GM12874 (cell line): Measurements from ENCODE around the gene FGFBP1.

Experiments used
- CTCF ChIP-seq: IDR thresholded peaks from 2 replicates; pipeline ENCODE4 v1.5.1; 2011; ENCODE audit warnings: low read depth, mild to moderate bottlenecking, control low read depth, low read length, moderate library complexity; ENCODE audit not compliant: insufficient read depth

The FGFBP1 gene

GRCh38 chr4:15918484-15919129, 19.9 kb downstream of the FGFBP1 start:
- TF ChIP-seq CTCF, result no peak

GRCh38 chr4:15917297-15917696, 21.2 kb downstream of the FGFBP1 start:
- TF ChIP-seq CTCF, result no peak

GRCh38 chr4:15914736-15915135, 23.8 kb downstream of the FGFBP1 start:
- no peak for TF ChIP-seq CTCF

GRCh38 chr4:15914291-15914690, 24.2 kb downstream of the FGFBP1 start:
- no peak for TF ChIP-seq CTCF

- no peak for TF ChIP-seq CTCF
Observed at GRCh38 chr4:15913631-15913970, 24.9 kb downstream of the FGFBP1 start.

GRCh38 chr4:15912961-15913630, 25.4 kb downstream of the FGFBP1 start:
- no peak for TF ChIP-seq CTCF

- TF ChIP-seq CTCF, result no peak
Observed at GRCh38 chr4:15912236-15912635, 26.3 kb downstream of the FGFBP1 start.
